Natural killer cell (primary cell): ENCODE measurements around the gene EPS8. TPM values are rescaled to one million over a fixed set of nuclear protein-coding genes. Genes with fewer than 3 reads are reported as not detected.

Experiments used
- ATAC-seq, 3 donors: fragments of 150-1000 bp in 2 of 3; fragments of 200-7000 bp in 1 of 3; cut with Tn5 transposase; 1 replicate in 1 of 3; 2 replicates in 2 of 3; pipeline ENCODE4 v1.10.0; 2021; ENCODE audit warnings: mild to moderate bottlenecking in 2 of 3, moderate library complexity in 2 of 3
- DNase-seq, 2 donors: peaks; one replicate each; pipeline versions ENCODE4 v3.0.0 to v3.0.0-alpha.2; 2013 to 2021; ENCODE audit warnings: mixed read lengths in 1 of 2
- H3K27ac ChIP-seq: one replicate; pipeline ENCODE4 v1.5.1; 2013; ENCODE audit warnings: mild to moderate bottlenecking, low read length
- H3K27me3 ChIP-seq: one replicate; pipeline ENCODE4 v1.6.1; 2013; ENCODE audit warnings: low read length; ENCODE audit not compliant: control insufficient read depth, insufficient read depth
- H3K36me3 ChIP-seq: one replicate; pipeline ENCODE4 v1.6.1; 2013; ENCODE audit warnings: low read length; ENCODE audit not compliant: control insufficient read depth, insufficient read depth
- H3K4me1 ChIP-seq: one replicate; pipeline ENCODE4 v1.6.1; 2013; ENCODE audit warnings: low read length; ENCODE audit not compliant: control insufficient read depth, insufficient read depth
- H3K4me3 ChIP-seq: one replicate; pipeline ENCODE4 v1.5.1; 2013; ENCODE audit warnings: low read length
- H3K9me3 ChIP-seq: one replicate; pipeline ENCODE4 v1.6.1; 2013; ENCODE audit warnings: low read length; ENCODE audit not compliant: control insufficient read depth, insufficient read depth
- H3K27ac Mint-ChIP-seq, 2 donors: one replicate each; pipeline ENCODE4 v1.8.0; 2022; ENCODE audit warnings: mild to moderate bottlenecking in 2 of 2, mixed read lengths in 2 of 2, moderate library complexity in 1 of 2
- H3K27me3 Mint-ChIP-seq, 2 donors: one replicate each; pipeline ENCODE4 v1.8.0; 2022; ENCODE audit warnings: low read depth in 2 of 2, mixed read lengths in 2 of 2
- H3K36me3 Mint-ChIP-seq: one replicate; pipeline ENCODE4 v1.8.0; 2022; ENCODE audit warnings: mixed read lengths
- H3K4me1 Mint-ChIP-seq, 2 donors: one replicate each; pipeline ENCODE4 v1.8.0; 2022; ENCODE audit warnings: mixed read lengths in 2 of 2
- H3K4me3 Mint-ChIP-seq: one replicate; pipeline ENCODE4 v1.8.0; 2022; ENCODE audit warnings: mild to moderate bottlenecking, moderate library complexity, mixed read lengths
- H3K9me3 Mint-ChIP-seq, 2 donors: one replicate each; pipeline ENCODE4 v1.8.0; 2022; ENCODE audit warnings: mixed read lengths in 2 of 2
- WGBS: methylation state at CpG from one replicate; pipeline ENCODE4 v1.1.7; 2013; ENCODE audit warnings: missing lambda C conversion rate; ENCODE audit not compliant: insufficient coverage; 5-methylcytosine and 5-hydroxymethylcytosine counted together
- intact Hi-C: fragments of 100-400 bp; cut with micrococcal nuclease; formaldehyde crosslinking; loops from one replicate; pipeline ENCODE4 v1.14.2; 2022
- total RNA-seq, 4 donors: library from RNA; stranded (reverse); fragments of 120-200 nt in 1 of 4; gene quantifications; one replicate each; pipeline versions ENCODE4 v1.2.3 to v1.2.4, GENCODE V29; 2013 to 2022
- TF ChIP-seq, protein P1 (sequence below): fragments of 200-600 bp; IDR thresholded peaks from one replicate; pipeline ENCODE4 v1.8.0; 2022; ENCODE audit warnings: antibody characterized with exemption

The EPS8 gene
- total RNA-seq, 3 donors from 2014 or later (not counting 1 experiment from before 2014, with no cell fraction given): 1.5 to 2.6 (median 1.5) TPM

DNA sequence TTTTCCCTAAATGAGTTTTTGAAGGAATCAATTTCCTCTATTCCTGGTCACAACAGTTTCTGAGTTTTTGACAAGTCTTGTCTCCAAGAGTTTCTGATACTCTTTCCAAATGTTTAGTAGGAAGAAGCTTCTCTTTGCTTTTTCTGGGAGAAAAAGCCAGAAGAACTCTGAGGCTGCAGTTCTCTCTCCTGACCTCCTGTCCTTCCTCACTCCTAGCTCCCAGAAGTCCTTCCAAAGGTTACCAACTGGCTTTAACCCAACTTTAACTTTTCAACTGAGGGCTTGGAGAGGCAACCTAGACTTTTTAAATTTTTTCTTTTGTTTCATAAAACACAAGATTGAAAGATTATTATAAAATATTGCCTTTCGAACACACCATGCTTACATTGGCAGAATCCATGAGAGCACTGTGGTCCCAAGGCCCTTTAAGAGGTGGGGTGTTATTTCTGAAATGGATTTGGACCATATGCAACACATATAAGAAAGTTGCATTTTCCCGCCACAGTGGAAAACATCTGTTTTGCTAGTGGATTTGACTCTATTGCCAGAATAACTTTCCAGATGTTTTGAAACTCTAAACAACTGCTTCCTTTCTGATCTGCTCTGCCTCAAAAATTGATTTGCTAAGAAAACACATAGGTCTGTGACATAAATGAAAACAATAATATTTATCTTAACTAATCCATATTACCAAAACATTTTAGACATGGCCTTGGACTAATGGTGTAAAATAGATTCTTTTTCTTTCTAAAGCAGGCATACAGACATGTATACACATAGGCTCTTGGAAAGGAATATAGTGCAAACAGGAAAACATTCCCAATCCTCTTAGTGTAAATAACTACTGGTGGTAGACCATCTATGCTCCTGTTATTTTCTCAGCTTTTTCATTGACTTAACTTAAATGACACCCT is 22.3 kb upstream of the EPS8 start:
- no peak overlapping the region for H3K4me3 ChIP-seq
- intact Hi-C loops: no loop called here
- H3K27ac ChIP-seq: no peak overlapping the region
- no peak overlapping the region for H3K27ac Mint-ChIP-seq
- no peak for DNase-seq
- H3K36me3 Mint-ChIP-seq: no peaks in the 10 kb centered on the region
- no peaks in the 10 kb centered on the region for H3K9me3 ChIP-seq
- TF ChIP-seq, protein P1, sequence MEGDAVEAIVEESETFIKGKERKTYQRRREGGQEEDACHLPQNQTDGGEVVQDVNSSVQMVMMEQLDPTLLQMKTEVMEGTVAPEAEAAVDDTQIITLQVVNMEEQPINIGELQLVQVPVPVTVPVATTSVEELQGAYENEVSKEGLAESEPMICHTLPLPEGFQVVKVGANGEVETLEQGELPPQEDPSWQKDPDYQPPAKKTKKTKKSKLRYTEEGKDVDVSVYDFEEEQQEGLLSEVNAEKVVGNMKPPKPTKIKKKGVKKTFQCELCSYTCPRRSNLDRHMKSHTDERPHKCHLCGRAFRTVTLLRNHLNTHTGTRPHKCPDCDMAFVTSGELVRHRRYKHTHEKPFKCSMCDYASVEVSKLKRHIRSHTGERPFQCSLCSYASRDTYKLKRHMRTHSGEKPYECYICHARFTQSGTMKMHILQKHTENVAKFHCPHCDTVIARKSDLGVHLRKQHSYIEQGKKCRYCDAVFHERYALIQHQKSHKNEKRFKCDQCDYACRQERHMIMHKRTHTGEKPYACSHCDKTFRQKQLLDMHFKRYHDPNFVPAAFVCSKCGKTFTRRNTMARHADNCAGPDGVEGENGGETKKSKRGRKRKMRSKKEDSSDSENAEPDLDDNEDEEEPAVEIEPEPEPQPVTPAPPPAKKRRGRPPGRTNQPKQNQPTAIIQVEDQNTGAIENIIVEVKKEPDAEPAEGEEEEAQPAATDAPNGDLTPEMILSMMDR: no peak
- no peak for ATAC-seq
- no peaks in the 10 kb centered on the region for H3K9me3 Mint-ChIP-seq
- no peak overlapping the region for H3K4me3 Mint-ChIP-seq
- peaks cover 2% of the 10 kb centered on the region for H3K27me3 ChIP-seq
- H3K27me3 Mint-ChIP-seq: peaks cover 7% of the 10 kb centered on the region in 2 donors
- H3K4me1 Mint-ChIP-seq: no peaks in the 10 kb centered on the region
- H3K4me1 ChIP-seq: no peaks in the 10 kb centered on the region
- no peaks in the 10 kb centered on the region for H3K36me3 ChIP-seq
- WGBS: 78% methylated on average over 1 of the region's 2 CpGs

DNA sequence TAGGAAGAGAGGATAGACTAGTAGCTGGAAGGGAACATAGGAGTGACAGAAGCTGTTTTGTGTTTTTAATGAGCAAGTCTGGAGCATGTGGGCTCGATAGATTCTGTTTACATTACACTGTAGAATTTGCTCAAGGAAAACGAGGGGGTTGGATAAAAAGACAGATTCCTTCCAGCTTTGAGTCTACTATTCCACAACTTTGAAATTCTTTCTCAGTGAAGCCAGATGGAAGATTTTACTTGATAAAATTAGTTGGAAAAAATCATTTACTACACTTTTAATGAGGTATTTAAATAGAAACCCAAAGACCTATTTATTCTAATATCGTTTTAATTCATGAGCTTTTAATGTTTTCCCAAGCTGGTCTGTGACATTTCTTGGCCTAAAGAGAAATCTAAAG is 19.5 kb upstream of the EPS8 start:
- H3K36me3 Mint-ChIP-seq: no peaks in the 10 kb centered on the region
- intact Hi-C loops: no loop called here

DNA sequence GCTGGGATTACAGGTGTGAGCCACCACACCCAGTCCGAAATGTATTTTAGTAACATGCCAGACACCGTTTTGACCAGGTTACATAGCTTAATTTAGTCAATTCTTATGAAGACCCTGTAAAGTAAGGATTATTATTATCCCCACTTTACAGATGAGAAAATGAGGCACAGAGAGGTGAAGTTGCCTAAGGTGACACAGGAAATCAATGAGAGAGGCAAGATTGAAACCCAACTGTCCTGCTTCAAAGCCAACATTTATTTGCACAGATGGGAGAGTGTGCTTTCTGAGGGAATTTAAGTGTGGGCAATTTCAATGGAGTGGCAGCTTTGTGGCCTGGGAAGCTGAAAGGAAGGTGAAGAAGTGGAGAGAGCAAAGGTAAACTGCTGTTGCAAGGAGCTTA is 19.1 kb upstream of the EPS8 start:
- Histone ChIP-seq H3K4me3 (no peak overlapping the region), H3K4me1 (no peaks in the 10 kb centered on the region), H3K27ac (no peak overlapping the region), H3K9me3 (no peaks in the 10 kb centered on the region), H3K27me3 (peaks cover 2% of the 10 kb centered on the region), H3K36me3 (no peaks in the 10 kb centered on the region)
- 96% methylated on average over 2 of the region's 2 CpGs for WGBS
- no peak overlapping the region for H3K4me3 Mint-ChIP-seq
- ATAC-seq (no peak), DNase-seq (no peak)
- no peak overlapping the region for H3K27ac Mint-ChIP-seq
- no peaks in the 10 kb centered on the region for H3K36me3 Mint-ChIP-seq
- H3K9me3 Mint-ChIP-seq: no peaks in the 10 kb centered on the region
- peaks cover 8 to 16% of the 10 kb centered on the region in 2 donors for H3K27me3 Mint-ChIP-seq
- TF ChIP-seq, protein P1: no peak
- intact Hi-C loops: no loop called here
- no peaks in the 10 kb centered on the region for H3K4me1 Mint-ChIP-seq

More for the DNA sequence above, 19.5 kb upstream of the EPS8 start:
- Histone ChIP-seq H3K27ac (no peak overlapping the region), H3K9me3 (no peaks in the 10 kb centered on the region), H3K4me1 (no peaks in the 10 kb centered on the region), H3K27me3 (peaks cover 2% of the 10 kb centered on the region), H3K4me3 (no peak overlapping the region), H3K36me3 (no peaks in the 10 kb centered on the region)
- H3K4me3 Mint-ChIP-seq: no peak overlapping the region
- TF ChIP-seq, protein P1: no peak
- peaks cover 8 to 16% of the 10 kb centered on the region in 2 donors for H3K27me3 Mint-ChIP-seq
- no peak overlapping the region for H3K27ac Mint-ChIP-seq
- DNase-seq (no peak), ATAC-seq (no peak)
- WGBS: 100% methylated on average over 1 of the region's 3 CpGs
- H3K9me3 Mint-ChIP-seq: no peaks in the 10 kb centered on the region
- no peaks in the 10 kb centered on the region for H3K4me1 Mint-ChIP-seq
